IgD-negative memory B cell (primary cell): Measurements from ENCODE around the gene BABAM2. TPM values are rescaled to one million over a fixed set of nuclear protein-coding genes. Genes with fewer than 3 reads are reported as not detected.

Experiments
- H3K27ac Mint-ChIP-seq, 3 donors: one replicate each; pipeline ENCODE4 v1.8.0; 2020 to 2022; ENCODE audit warnings: mild to moderate bottlenecking in 3 of 3, mixed read lengths in 3 of 3, moderate library complexity in 1 of 3
- H3K27me3 Mint-ChIP-seq: one replicate; pipeline ENCODE4 v1.8.0; 2021; ENCODE audit warnings: mixed read lengths
- H3K36me3 Mint-ChIP-seq: one replicate; pipeline ENCODE4 v1.8.0; 2020; ENCODE audit warnings: mild to moderate bottlenecking, mixed read lengths
- H3K4me1 Mint-ChIP-seq, 3 donors: one replicate each; pipeline ENCODE4 v1.8.0; 2020 to 2022; ENCODE audit warnings: mixed read lengths in 3 of 3, mild to moderate bottlenecking in 1 of 3
- H3K4me3 Mint-ChIP-seq, 4 donors: one replicate each; pipeline ENCODE4 v1.8.0; 2020 to 2022; ENCODE audit warnings: mild to moderate bottlenecking in 4 of 4, mixed read lengths in 4 of 4, moderate library complexity in 3 of 4
- H3K9me3 Mint-ChIP-seq, 3 donors: one replicate each; pipeline ENCODE4 v1.8.0; 2020 to 2021; ENCODE audit warnings: mixed read lengths in 3 of 3, mild to moderate bottlenecking in 1 of 3
- polyA plus RNA-seq: library from polyadenylated mRNA; unstranded; fragments of 300-500 nt; fragmentation: Illumina TruSeq; gene quantifications from one replicate; pipeline ENCODE4 v1.2.3, GENCODE V29; 2021

BABAM2 gene
- polyA plus RNA-seq, 1 donor from 2014 or later: 57.9 TPM

GRCh38 chr2:27931361-27931950, 40.9 kb downstream of the BABAM2 start:
- Mint-ChIP-seq H3K4me3 (no peak overlapping the region), H3K27ac (no peak overlapping the region), H3K27me3 (no peaks in the 10 kb centered on the region)

GRCh38 chr2:27932396-27932795, 41.9 kb downstream of the BABAM2 start:
- Mint-ChIP-seq H3K4me3 (no peak overlapping the region), H3K27me3 (no peaks in the 10 kb centered on the region), H3K9me3 (no peaks in the 10 kb centered on the region), H3K36me3 (peaks cover 15% of the 10 kb centered on the region), H3K4me1 (peaks cover 0 to 4% (median 4%) of the 10 kb centered on the region in 3 donors), H3K27ac (no peak overlapping the region)

More at GRCh38 chr2:27931361-27931950, 40.9 kb downstream of the BABAM2 start:
- Mint-ChIP-seq H3K9me3 (no peaks in the 10 kb centered on the region), H3K36me3 (peaks cover 16% of the 10 kb centered on the region), H3K4me1 (peaks cover 0 to 2% (median 0%) of the 10 kb centered on the region in 3 donors)

GRCh38 chr2:27935026-27935425, 44.5 kb downstream of the BABAM2 start:
- no peaks in the 10 kb centered on the region for H3K9me3 Mint-ChIP-seq
- no peaks in the 10 kb centered on the region for H3K27me3 Mint-ChIP-seq
- peaks cover 0 to 4% (median 4%) of the 10 kb centered on the region in 3 donors for H3K4me1 Mint-ChIP-seq
- H3K36me3 Mint-ChIP-seq: peaks cover 15% of the 10 kb centered on the region
- H3K27ac Mint-ChIP-seq: peak overlapping the region in 1 of 3 donors; percentile 10
- H3K4me3 Mint-ChIP-seq: no peak overlapping the region

GRCh38 chr2:27940090-27940671, 49.7 kb downstream of the BABAM2 start:
- Mint-ChIP-seq H3K27me3 (no peaks in the 10 kb centered on the region), H3K36me3 (peaks cover 6% of the 10 kb centered on the region), H3K27ac (no peak overlapping the region), H3K4me1 (peaks cover 0 to 7% (median 2%) of the 10 kb centered on the region in 3 donors), H3K9me3 (no peaks in the 10 kb centered on the region), H3K4me3 (no peak overlapping the region)

GRCh38 chr2:27940982-27941381, 50.5 kb downstream of the BABAM2 start:
- H3K4me1 Mint-ChIP-seq: peaks cover 3 to 7% (median 4%) of the 10 kb centered on the region in 3 donors
- H3K4me3 Mint-ChIP-seq: no peak overlapping the region
- H3K27me3 Mint-ChIP-seq: no peaks in the 10 kb centered on the region
- H3K36me3 Mint-ChIP-seq: peaks cover 4% of the 10 kb centered on the region
- H3K9me3 Mint-ChIP-seq: no peaks in the 10 kb centered on the region
- no peak overlapping the region for H3K27ac Mint-ChIP-seq

GRCh38 chr2:27942612-27943547, 52.4 kb downstream of the BABAM2 start:
- no peaks in the 10 kb centered on the region for H3K27me3 Mint-ChIP-seq
- no peaks in the 10 kb centered on the region for H3K9me3 Mint-ChIP-seq
- no peak overlapping the region for H3K27ac Mint-ChIP-seq
- H3K4me1 Mint-ChIP-seq: peaks cover 7 to 10% (median 9%) of the 10 kb centered on the region in 3 donors
- H3K36me3 Mint-ChIP-seq: peaks cover 5% of the 10 kb centered on the region
- no peak overlapping the region for H3K4me3 Mint-ChIP-seq

DNA sequence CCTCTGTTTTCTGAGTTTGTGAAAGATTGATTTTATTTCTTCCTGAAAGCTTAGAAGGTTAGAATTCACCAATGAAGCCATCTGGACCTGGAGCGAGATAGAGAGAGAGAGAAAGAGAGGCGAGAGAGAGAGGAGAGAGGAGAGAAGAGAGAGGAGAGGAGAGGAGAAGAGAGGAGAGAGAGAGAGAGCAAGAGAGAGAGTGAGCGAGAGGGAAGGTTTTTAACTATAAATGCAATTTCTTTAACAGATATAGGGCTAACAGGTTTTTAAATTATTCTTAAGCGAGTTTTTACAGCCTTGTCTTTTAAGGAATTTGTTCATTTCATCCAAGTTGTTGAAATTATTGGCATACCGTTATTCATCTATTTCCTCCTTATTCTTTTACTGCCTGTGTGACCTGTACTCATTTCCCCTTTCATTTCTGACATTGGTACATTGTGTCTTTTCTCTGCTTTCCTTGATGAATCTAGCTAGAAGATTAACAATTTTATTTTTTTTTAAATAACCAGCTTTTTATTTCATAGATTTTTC, 56.1 kb downstream of the BABAM2 start:
- Mint-ChIP-seq H3K9me3 (no peaks in the 10 kb centered on the region), H3K27ac (no peak overlapping the region), H3K27me3 (no peaks in the 10 kb centered on the region), H3K36me3 (peaks cover 14% of the 10 kb centered on the region), H3K4me1 (peaks cover 13 to 22% (median 22%) of the 10 kb centered on the region in 3 donors), H3K4me3 (no peak overlapping the region)

DNA sequence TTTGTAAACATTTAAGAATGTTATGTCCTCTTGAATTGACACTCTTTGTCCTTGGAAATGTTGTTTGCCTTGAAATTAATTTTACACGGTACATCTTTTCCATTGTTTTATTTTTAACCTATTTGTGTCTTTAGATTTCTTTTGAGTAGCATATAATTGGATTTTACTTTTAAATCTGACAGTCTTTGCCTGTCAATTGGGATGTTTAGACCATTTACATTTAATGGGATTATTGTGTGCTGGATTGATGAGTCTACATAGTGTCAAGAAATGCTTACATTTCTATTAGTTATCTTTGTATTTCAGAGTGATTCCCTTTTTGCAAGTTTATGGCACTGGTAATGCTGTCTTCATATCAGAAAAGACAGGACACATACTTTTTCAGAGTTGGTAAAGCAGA, 61.5 kb downstream of the BABAM2 start:
- Mint-ChIP-seq H3K36me3 (peaks cover 13% of the 10 kb centered on the region), H3K4me3 (no peak overlapping the region), H3K27ac (no peak overlapping the region), H3K9me3 (no peaks in the 10 kb centered on the region), H3K27me3 (no peaks in the 10 kb centered on the region), H3K4me1 (peaks cover 13 to 40% (median 31%) of the 10 kb centered on the region in 3 donors)

GRCh38 chr2:27953077-27953476, 62.5 kb downstream of the BABAM2 start:
- Mint-ChIP-seq H3K9me3 (no peaks in the 10 kb centered on the region), H3K27ac (no peak overlapping the region), H3K4me3 (no peak overlapping the region), H3K36me3 (peaks cover 15% of the 10 kb centered on the region), H3K27me3 (no peaks in the 10 kb centered on the region), H3K4me1 (peaks cover 13 to 40% (median 35%) of the 10 kb centered on the region in 3 donors)

DNA sequence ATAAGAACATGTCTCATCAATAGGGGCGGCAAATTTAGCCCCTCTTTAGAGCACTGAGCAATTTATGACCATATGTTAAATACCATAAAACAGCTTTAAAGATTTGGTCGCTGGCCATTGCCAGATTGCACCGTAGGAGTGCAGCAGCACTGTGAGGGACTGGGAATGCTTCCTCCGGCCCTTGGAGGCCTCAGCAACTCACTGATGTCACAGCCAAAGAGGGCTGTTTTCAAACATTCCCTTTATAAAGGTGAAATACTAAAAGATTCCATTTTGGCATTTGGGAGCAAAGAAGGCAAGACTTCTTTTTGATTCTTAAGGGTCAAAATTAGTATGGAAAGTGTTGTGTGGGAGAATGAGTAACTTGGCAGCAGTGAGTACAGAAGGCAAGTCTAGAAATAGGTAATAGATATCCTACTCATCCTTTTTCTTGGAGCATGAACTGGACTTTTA, 63.7 kb downstream of the BABAM2 start:
- peaks cover 13% of the 10 kb centered on the region for H3K36me3 Mint-ChIP-seq
- H3K27me3 Mint-ChIP-seq: no peaks in the 10 kb centered on the region
- peaks cover 13 to 40% (median 30%) of the 10 kb centered on the region in 3 donors for H3K4me1 Mint-ChIP-seq
- H3K9me3 Mint-ChIP-seq: no peaks in the 10 kb centered on the region
- H3K4me3 Mint-ChIP-seq: no peak overlapping the region
- H3K27ac Mint-ChIP-seq: peak overlapping the region in 1 of 3 donors; percentile 31

DNA sequence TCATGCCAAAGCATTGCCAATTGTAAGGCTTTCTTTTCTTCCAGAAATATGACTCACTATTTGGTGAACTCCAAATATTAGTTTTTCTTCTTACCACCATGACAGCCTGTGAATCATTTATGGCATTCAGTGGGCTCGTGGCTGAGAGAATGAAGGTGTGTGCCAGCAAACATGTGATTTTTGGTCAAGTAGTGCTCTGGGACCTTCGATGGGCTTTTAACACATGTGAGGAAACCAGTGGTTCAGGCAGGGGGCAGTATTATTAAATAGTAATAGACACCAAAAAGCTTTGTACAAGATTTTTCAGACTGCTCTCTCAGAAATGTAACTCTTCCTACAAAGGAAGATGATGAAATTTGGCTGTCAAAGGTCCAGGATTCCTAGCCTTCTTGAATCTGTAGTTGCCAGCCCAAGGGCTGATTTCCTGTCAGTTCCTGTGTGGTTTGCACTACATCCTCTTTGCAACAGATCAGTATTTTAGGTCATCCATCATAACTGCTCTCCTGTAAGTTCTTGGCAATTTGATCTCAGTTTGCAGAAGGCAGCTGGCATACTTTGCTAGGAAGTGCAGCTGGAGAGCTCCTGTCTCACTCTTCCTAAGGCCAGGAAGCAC, 64.3 kb downstream of the BABAM2 start:
- Mint-ChIP-seq H3K27me3 (no peaks in the 10 kb centered on the region), H3K4me3 (peak overlapping the region in 1 of 4 donors; percentile 9), H3K27ac (peak overlapping the region in 1 of 3 donors; percentile 14), H3K36me3 (peaks cover 11% of the 10 kb centered on the region), H3K9me3 (no peaks in the 10 kb centered on the region), H3K4me1 (peaks cover 11 to 37% (median 28%) of the 10 kb centered on the region in 3 donors)

DNA sequence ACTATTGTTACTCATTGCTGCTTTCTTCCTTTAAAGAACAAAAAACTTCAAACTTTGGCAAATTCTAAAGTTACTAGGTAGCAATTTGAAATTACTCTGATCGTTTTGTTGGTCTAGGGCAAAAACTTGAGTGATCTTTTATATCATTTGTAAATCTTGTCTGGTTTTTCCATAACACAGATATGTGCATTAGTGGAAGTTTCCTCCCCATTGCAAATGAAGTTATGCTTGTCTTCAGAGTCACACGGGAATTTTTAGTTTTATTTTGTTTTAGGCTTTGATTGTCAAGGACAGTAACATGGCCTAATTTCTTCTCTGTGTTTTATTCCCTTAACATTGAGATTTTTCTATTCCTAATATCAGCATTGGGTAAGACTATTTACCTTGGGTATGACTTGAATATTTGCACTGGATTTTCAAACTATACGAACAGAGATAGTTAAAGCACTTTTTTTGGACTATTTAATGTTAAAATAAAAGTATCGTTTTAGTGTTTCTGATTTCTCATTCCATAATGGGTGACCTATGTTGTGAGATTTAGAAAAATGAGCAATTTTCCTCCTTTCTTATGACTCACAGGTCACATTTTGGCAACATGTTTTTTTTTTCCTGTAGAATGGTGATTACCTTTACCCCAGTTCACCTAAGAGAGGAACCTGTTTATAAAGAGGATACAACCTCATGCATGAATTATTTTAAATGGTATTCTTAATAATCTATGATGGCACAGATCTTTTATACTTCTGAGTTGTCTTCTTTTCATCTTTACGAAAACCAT, 65.0 kb downstream of the BABAM2 start:
- Mint-ChIP-seq H3K27ac (peak overlapping the region in 1 of 3 donors; percentile 40), H3K4me1 (peaks cover 9 to 34% (median 26%) of the 10 kb centered on the region in 3 donors), H3K27me3 (no peaks in the 10 kb centered on the region), H3K4me3 (no peak overlapping the region), H3K9me3 (no peaks in the 10 kb centered on the region), H3K36me3 (peaks cover 11% of the 10 kb centered on the region)

GRCh38 chr2:27956888-27957287, 66.4 kb downstream of the BABAM2 start:
- no peak overlapping the region for H3K4me3 Mint-ChIP-seq

More at GRCh38 chr2:27956888-27957287, 66.4 kb downstream of the BABAM2 start:
- no peak overlapping the region for H3K27ac Mint-ChIP-seq
- no peaks in the 10 kb centered on the region for H3K9me3 Mint-ChIP-seq
- peaks cover 7 to 27% (median 26%) of the 10 kb centered on the region in 3 donors for H3K4me1 Mint-ChIP-seq
- H3K36me3 Mint-ChIP-seq: peaks cover 4% of the 10 kb centered on the region
- H3K27me3 Mint-ChIP-seq: no peaks in the 10 kb centered on the region
